Astrocyte (in vitro differentiated cells and primary cell): ENCODE results near the gene HEATR1. TPM values are rescaled to one million over a fixed set of nuclear protein-coding genes. Genes with fewer than 3 reads are reported as not detected.

ENCODE experiments used
- DNase-seq: peaks from one replicate; pipeline ENCODE4 v3.0.0-alpha.2; 2010; ENCODE audit warnings: low read depth
- FAIRE-seq: peaks from 2 replicates; lab custom pipeline; 2011; peaks lifted over from hg19 to GRCh38; lab: Jason Lieb, UNC
- H2AFZ ChIP-seq: 2 replicates; pipeline ENCODE4 v1.6.0; 2012; ENCODE audit warnings: low read depth, low read length, inconsistent platforms
- H3K27ac ChIP-seq: 2 replicates; pipeline ENCODE4 v1.5.1; 2011; ENCODE audit warnings: low read depth, low read length, inconsistent platforms
- H3K27me3 ChIP-seq: 2 replicates; pipeline ENCODE4 v1.6.0; 2011; ENCODE audit warnings: low read length, inconsistent platforms; ENCODE audit not compliant: insufficient read depth
- H3K36me3 ChIP-seq: 2 replicates; pipeline ENCODE4 v1.5.1; 2011; ENCODE audit warnings: low read length, inconsistent platforms; ENCODE audit not compliant: insufficient read depth
- H3K4me1 ChIP-seq: 2 replicates; pipeline ENCODE4 v1.5.1; 2011; ENCODE audit warnings: low read length, inconsistent platforms; ENCODE audit not compliant: insufficient read depth
- H3K4me2 ChIP-seq: 2 replicates; pipeline ENCODE4 v1.6.0; 2012; ENCODE audit warnings: low read length, inconsistent platforms
- H3K4me3 ChIP-seq: 2 replicates; pipeline ENCODE4 v1.5.1; 2011; ENCODE audit warnings: low read depth, mild to moderate bottlenecking, low read length, inconsistent platforms; ENCODE audit not compliant: insufficient read depth
- H3K79me2 ChIP-seq: 2 replicates; pipeline ENCODE4 v1.6.0; 2012; ENCODE audit warnings: mild to moderate bottlenecking, low read length, inconsistent platforms; ENCODE audit not compliant: insufficient read depth
- H3K9ac ChIP-seq: 2 replicates; pipeline ENCODE4 v1.6.0; 2012; ENCODE audit warnings: mild to moderate bottlenecking, low read length, inconsistent platforms
- H3K9me3 ChIP-seq: 2 replicates; pipeline ENCODE4 v1.5.1; 2012; ENCODE audit warnings: low read depth, mild to moderate bottlenecking, low read length, inconsistent platforms; ENCODE audit not compliant: insufficient read depth
- H4K20me1 ChIP-seq: 2 replicates; pipeline ENCODE4 v1.6.0; 2012; ENCODE audit warnings: low read length, inconsistent platforms; ENCODE audit not compliant: insufficient read depth
- H3K27ac Mint-ChIP-seq: one replicate; pipeline ENCODE4 v1.8.0; 2021; ENCODE audit warnings: mild to moderate bottlenecking, mixed read lengths; ENCODE audit not compliant: unreplicated experiment
- H3K27me3 Mint-ChIP-seq: one replicate; pipeline ENCODE4 v1.8.0; 2021; ENCODE audit warnings: low read depth, mixed read lengths; ENCODE audit not compliant: unreplicated experiment
- H3K36me3 Mint-ChIP-seq: one replicate; pipeline ENCODE4 v1.8.0; 2021; ENCODE audit warnings: low read depth, mixed read lengths; ENCODE audit not compliant: unreplicated experiment
- H3K4me1 Mint-ChIP-seq: one replicate; pipeline ENCODE4 v1.8.0; 2021; ENCODE audit warnings: low read depth, mixed read lengths; ENCODE audit not compliant: unreplicated experiment
- H3K4me3 Mint-ChIP-seq: one replicate; pipeline ENCODE4 v1.8.0; 2021; ENCODE audit warnings: mild to moderate bottlenecking, moderate library complexity, mixed read lengths; ENCODE audit not compliant: unreplicated experiment
- H3K9me3 Mint-ChIP-seq: one replicate; pipeline ENCODE4 v1.8.0; 2021; ENCODE audit warnings: mild to moderate bottlenecking, mixed read lengths; ENCODE audit not compliant: unreplicated experiment
- EZH2 ChIP-seq: IDR thresholded peaks from 2 replicates; pipeline ENCODE4 v1.6.1; 2012; ENCODE audit warnings: mild to moderate bottlenecking, low read length, inconsistent platforms; ENCODE audit not compliant: insufficient read depth
- total RNA-seq: library from RNA; stranded (reverse); gene quantifications from 2 replicates; pipeline ENCODE4 v1.2.1, GENCODE V29; 2021
- TF ChIP-seq, protein P1 (sequence below): IDR thresholded peaks from 2 replicates; pipeline ENCODE4 v1.5.1; 2011; ENCODE audit warnings: low read depth, mild to moderate bottlenecking, inconsistent platforms, low read length, moderate library complexity; ENCODE audit not compliant: insufficient read depth

HEATR1 gene
- total RNA-seq, 1 donor from 2014 or later: 43.3 TPM

DNA sequence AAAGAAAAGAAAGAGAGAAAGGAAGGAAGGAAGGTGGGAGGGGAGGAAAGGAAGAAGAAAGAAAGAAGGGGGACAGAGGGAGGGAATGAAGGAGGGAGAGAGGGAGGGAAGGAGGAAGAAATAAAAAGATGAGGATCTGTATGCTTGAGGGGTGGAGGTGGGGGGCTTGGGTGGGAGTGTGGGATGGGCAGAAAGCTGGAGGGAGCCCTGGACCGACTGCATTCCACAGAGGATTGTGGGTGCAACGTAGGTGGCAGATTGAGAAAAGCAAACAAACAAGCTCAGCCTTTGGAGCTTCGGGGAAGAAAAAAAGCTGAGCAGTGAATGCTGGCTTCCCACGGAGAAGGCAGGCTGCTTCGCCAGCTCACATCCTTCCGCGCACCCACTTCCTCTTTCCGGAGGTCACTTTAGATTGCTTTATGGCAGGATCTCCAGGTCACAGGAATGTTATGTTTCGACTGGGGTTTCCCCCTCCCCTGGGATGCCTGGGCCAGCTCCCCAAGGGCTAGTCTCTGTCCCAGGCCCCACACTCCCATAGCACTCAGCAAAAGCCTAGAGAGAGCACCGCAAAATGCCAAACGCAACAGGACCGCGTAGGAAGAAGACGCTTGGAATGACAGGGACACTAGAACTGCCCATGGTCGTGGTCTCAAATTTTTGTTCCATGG lies 101.2 kb downstream of the HEATR1 start:
- Histone ChIP-seq H2AFZ (peak overlapping the region; percentile 82), H3K9ac (peak overlapping the region; percentile 52), H3K36me3 (no peaks in the 10 kb centered on the region), H3K9me3 (no peaks in the 10 kb centered on the region), H3K4me2 (peak overlapping the region; percentile 83), H3K4me1 (peaks cover 13% of the 10 kb centered on the region), H3K4me3 (peak overlapping the region; percentile 41), H4K20me1 (no peaks in the 10 kb centered on the region), H3K27ac (peak overlapping the region; percentile 39), H3K79me2 (no peaks in the 10 kb centered on the region), H3K27me3 (no peaks in the 10 kb centered on the region)
- H3K4me3 Mint-ChIP-seq: peak overlapping the region; percentile 8
- DNase-seq: peak; percentile 75
- FAIRE-seq: no peak
- H3K27me3 Mint-ChIP-seq: no peaks in the 10 kb centered on the region
- H3K27ac Mint-ChIP-seq: peak overlapping the region; percentile 93
- H3K36me3 Mint-ChIP-seq: no peaks in the 10 kb centered on the region
- TF ChIP-seq, protein P1, sequence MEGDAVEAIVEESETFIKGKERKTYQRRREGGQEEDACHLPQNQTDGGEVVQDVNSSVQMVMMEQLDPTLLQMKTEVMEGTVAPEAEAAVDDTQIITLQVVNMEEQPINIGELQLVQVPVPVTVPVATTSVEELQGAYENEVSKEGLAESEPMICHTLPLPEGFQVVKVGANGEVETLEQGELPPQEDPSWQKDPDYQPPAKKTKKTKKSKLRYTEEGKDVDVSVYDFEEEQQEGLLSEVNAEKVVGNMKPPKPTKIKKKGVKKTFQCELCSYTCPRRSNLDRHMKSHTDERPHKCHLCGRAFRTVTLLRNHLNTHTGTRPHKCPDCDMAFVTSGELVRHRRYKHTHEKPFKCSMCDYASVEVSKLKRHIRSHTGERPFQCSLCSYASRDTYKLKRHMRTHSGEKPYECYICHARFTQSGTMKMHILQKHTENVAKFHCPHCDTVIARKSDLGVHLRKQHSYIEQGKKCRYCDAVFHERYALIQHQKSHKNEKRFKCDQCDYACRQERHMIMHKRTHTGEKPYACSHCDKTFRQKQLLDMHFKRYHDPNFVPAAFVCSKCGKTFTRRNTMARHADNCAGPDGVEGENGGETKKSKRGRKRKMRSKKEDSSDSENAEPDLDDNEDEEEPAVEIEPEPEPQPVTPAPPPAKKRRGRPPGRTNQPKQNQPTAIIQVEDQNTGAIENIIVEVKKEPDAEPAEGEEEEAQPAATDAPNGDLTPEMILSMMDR: no peak
- TF ChIP-seq EZH2: no peak
- H3K9me3 Mint-ChIP-seq: no peaks in the 10 kb centered on the region
- peaks cover 19% of the 10 kb centered on the region for H3K4me1 Mint-ChIP-seq

DNA sequence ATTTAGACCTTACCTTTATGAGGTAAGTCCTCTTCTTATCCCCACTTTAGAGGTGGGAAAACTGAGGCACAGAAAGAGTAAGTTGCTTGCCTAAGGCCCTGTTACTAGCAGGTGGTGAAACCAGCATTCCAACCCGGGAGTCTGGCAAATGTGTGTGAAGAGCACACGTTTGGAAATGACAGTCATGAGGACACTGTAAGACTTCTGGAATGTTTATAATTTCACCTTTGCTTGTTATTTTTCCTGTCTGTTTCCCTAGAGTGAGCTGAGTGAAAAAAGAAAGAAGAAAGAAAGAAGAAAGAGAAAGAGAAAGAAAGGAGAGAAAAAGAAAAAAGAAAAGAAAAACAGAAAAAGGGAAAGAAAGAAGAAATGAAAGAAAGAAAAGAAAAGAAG lies 101.7 kb downstream of the HEATR1 start:
- Histone ChIP-seq H3K9ac (peak overlapping the region; percentile 52), H3K4me2 (peak overlapping the region; percentile 83), H3K36me3 (no peaks in the 10 kb centered on the region), H2AFZ (peak overlapping the region; percentile 82), H3K4me3 (no peak overlapping the region), H3K9me3 (no peaks in the 10 kb centered on the region), H3K4me1 (peaks cover 13% of the 10 kb centered on the region), H3K27ac (no peak overlapping the region), H3K79me2 (no peaks in the 10 kb centered on the region), H3K27me3 (no peaks in the 10 kb centered on the region), H4K20me1 (no peaks in the 10 kb centered on the region)
- no peak for TF ChIP-seq EZH2
- TF ChIP-seq, protein P1: no peak
- FAIRE-seq (no peak), DNase-seq (peak; percentile 44)
- H3K4me3 Mint-ChIP-seq: peak overlapping the region; percentile 8
- H3K9me3 Mint-ChIP-seq: no peaks in the 10 kb centered on the region
- peak overlapping the region; percentile 93 for H3K27ac Mint-ChIP-seq
- peaks cover 19% of the 10 kb centered on the region for H3K4me1 Mint-ChIP-seq
- H3K36me3 Mint-ChIP-seq: no peaks in the 10 kb centered on the region
- H3K27me3 Mint-ChIP-seq: no peaks in the 10 kb centered on the region

DNA sequence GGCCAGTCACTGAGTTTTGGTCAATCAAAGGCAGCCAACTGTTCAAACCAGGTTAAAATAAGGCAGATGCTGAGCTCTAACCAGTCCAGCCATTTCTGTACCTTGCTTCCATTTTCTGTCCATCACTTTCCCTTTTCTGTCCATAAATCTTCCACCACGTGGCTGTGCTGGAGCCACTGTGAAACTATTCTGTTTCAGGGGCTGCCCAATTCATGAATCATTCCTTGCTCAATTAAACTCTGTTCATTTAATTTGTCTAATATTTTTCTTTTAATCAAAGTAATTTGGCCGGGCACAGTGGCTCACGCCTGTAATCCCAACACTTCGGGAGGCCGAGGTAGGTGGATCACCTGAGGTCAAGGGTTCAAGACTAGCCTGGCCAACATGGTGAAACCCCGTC lies 103.2 kb downstream of the HEATR1 start:
- H3K4me1 Mint-ChIP-seq: peaks cover 15% of the 10 kb centered on the region
- no peaks in the 10 kb centered on the region for H3K9me3 ChIP-seq
- DNase-seq (no peak), FAIRE-seq (no peak)
- H3K27me3 Mint-ChIP-seq: no peaks in the 10 kb centered on the region
- H2AFZ ChIP-seq: no peak overlapping the region
- H3K27ac ChIP-seq: no peak overlapping the region
- H3K36me3 Mint-ChIP-seq: no peaks in the 10 kb centered on the region
- no peak overlapping the region for H3K4me2 ChIP-seq
- no peak overlapping the region for H3K27ac Mint-ChIP-seq
- peaks cover 6% of the 10 kb centered on the region for H3K4me1 ChIP-seq
- no peak overlapping the region for H3K4me3 Mint-ChIP-seq
- TF ChIP-seq EZH2: no peak
- TF ChIP-seq, protein P1: no peak
- no peaks in the 10 kb centered on the region for H3K9me3 Mint-ChIP-seq
- no peaks in the 10 kb centered on the region for H3K79me2 ChIP-seq
- H3K9ac ChIP-seq: no peak overlapping the region
- no peaks in the 10 kb centered on the region for H3K36me3 ChIP-seq
- H3K27me3 ChIP-seq: no peaks in the 10 kb centered on the region
- no peak overlapping the region for H3K4me3 ChIP-seq
- H4K20me1 ChIP-seq: no peaks in the 10 kb centered on the region
